Transverse colon (tissue), 4 donors: ENCODE results near the gene AP1S3.

Source experiments
- POLR2AphosphoS5 ChIP-seq, 3 donors: sonication (generic); formaldehyde crosslinking; IDR thresholded peaks; one replicate each; pipeline ENCODE4 v1.6.1; 2016; ENCODE audit warnings: antibody characterized with exemption in 3 of 3
- TF ChIP-seq, protein P1 (sequence below), 5 experiments: fragments of 200-600 bp in 3 of 5; fragments of 450-650 bp in 2 of 5; sonication (generic) in 3 of 5; IDR thresholded peaks; 1 replicate in 2 of 5; 2 replicates in 3 of 5; pipeline ENCODE4 v1.5.1; 2016 to 2017; ENCODE audit warnings: antibody characterized with exemption in 5 of 5, inconsistent platforms in 3 of 5, mild to moderate bottlenecking in 2 of 5, moderate library complexity in 1 of 5

DNA sequence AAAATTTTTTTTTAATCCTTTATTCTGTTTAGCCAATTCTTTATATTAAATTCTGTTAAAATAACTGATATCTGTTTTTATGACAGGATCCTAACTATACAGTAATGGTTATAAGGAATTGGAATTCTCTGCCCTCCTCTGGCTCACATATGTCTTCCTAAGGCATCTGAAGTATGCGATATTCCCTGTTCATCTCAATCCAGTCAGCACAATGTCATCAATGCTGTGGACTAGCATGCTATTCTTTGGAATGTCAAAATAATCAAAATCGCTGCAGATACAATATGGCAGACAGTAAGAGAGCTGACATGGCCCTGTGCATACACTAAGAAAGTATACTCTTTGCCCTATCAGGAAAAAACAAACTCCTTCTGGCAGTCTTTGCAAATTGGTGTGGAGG is 107.6 kb downstream of the AP1S3 start:
- no peak for TF ChIP-seq POLR2AphosphoS5 (IDR thresholded peaks at IDR 0.05)
- TF ChIP-seq, protein P1, sequence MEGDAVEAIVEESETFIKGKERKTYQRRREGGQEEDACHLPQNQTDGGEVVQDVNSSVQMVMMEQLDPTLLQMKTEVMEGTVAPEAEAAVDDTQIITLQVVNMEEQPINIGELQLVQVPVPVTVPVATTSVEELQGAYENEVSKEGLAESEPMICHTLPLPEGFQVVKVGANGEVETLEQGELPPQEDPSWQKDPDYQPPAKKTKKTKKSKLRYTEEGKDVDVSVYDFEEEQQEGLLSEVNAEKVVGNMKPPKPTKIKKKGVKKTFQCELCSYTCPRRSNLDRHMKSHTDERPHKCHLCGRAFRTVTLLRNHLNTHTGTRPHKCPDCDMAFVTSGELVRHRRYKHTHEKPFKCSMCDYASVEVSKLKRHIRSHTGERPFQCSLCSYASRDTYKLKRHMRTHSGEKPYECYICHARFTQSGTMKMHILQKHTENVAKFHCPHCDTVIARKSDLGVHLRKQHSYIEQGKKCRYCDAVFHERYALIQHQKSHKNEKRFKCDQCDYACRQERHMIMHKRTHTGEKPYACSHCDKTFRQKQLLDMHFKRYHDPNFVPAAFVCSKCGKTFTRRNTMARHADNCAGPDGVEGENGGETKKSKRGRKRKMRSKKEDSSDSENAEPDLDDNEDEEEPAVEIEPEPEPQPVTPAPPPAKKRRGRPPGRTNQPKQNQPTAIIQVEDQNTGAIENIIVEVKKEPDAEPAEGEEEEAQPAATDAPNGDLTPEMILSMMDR (IDR thresholded peaks at IDR 0.05), result no peak
